Omental fat pad (tissue), 4 donors: ENCODE measurements around the gene ELL2. TPM values are rescaled to one million over a fixed set of nuclear protein-coding genes. Genes with fewer than 3 reads are reported as not detected.

Experiments
- ATAC-seq: fragments of 150-250 bp; one replicate; pipeline ENCODE4 v1.9.1; 2016; ENCODE audit warnings: mild to moderate bottlenecking, moderate library complexity; ENCODE audit not compliant: low FRiP score
- DNase-seq: peaks from one replicate; pipeline ENCODE4 v3.0.0-alpha.2; 2019; ENCODE audit warnings: low spot score
- total RNA-seq, 4 donors: library from RNA; depleted of rRNA; stranded (reverse); fragments of >200 nt; gene quantifications; one replicate each; pipeline ENCODE4 v1.1.0, GENCODE V29; 2016
- TF ChIP-seq, protein P1 (sequence below), 3 donors: fragments of 450-650 bp; IDR thresholded peaks; one replicate each; pipeline ENCODE4 v1.5.1; 2016 to 2017; ENCODE audit warnings: antibody characterized with exemption in 3 of 3, mild to moderate bottlenecking in 3 of 3, moderate library complexity in 2 of 3

ELL2 gene
- 100 to 1,000 TPM in 2 of 4 donors, 10 to 100 TPM in 2; 64.3 to 318 (median 121) TPM for total RNA-seq

DNA sequence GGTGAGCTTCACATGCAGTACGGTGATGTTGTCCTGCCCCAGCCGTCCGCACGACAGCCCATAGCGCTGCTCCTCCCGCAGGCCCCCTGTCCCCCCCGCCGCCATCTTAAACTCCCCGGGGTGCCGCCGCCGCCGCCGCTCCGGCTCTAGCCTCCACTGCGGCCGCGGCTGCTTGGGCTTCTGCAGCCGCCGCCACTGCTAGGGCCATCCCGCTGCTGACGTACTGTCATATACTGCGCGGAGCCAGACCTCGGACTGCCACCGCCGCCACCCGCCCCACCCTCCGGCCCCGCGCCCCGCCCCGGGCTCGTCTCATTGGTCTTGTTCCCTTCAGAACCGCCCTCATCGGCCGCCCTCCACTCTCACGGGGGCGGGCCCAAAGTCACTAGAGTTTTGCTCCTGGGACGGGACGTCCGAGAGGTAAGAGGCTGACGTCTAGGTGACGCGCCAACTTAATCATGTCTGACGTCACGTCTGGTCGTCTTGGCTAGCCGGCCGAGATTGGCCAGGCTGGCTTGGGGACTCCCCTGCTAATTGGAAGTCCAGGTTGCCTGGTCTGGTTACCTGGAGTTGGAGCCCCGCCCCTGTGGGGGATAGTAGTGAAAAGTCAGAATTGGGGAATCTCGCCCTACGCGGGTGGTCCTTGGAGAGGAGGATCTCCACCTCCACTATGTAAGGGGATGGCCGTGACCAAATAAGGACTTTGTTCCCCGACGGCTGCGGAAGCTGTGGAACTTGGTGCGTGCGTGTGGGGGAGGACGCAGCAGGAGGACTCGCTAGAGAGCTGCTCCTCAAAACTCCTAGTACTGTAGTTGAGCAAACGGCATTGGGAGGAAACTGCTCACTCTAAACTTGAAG lies at the start of gene ELL2:
Gene ELL2, minus strand, starts transcription at position 235 of the 858 bp plus-strand sequence. Its CDS starts 130 bp downstream, at position 105.
- TF ChIP-seq, protein P1, sequence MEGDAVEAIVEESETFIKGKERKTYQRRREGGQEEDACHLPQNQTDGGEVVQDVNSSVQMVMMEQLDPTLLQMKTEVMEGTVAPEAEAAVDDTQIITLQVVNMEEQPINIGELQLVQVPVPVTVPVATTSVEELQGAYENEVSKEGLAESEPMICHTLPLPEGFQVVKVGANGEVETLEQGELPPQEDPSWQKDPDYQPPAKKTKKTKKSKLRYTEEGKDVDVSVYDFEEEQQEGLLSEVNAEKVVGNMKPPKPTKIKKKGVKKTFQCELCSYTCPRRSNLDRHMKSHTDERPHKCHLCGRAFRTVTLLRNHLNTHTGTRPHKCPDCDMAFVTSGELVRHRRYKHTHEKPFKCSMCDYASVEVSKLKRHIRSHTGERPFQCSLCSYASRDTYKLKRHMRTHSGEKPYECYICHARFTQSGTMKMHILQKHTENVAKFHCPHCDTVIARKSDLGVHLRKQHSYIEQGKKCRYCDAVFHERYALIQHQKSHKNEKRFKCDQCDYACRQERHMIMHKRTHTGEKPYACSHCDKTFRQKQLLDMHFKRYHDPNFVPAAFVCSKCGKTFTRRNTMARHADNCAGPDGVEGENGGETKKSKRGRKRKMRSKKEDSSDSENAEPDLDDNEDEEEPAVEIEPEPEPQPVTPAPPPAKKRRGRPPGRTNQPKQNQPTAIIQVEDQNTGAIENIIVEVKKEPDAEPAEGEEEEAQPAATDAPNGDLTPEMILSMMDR (IDR thresholded peaks at IDR 0.05) = no peak

GRCh38 chr5:96008987-96009647 lies 47.5 kb upstream of the ELL2 start:
- TF ChIP-seq, protein P1 (IDR thresholded peaks at IDR 0.05) = no peak
- ATAC-seq (no peak), DNase-seq (no peak)

More for the DNA sequence above, at the start of gene ELL2:
- DNase-seq (peak; percentile 98), ATAC-seq (peak; percentile 95)

DNA sequence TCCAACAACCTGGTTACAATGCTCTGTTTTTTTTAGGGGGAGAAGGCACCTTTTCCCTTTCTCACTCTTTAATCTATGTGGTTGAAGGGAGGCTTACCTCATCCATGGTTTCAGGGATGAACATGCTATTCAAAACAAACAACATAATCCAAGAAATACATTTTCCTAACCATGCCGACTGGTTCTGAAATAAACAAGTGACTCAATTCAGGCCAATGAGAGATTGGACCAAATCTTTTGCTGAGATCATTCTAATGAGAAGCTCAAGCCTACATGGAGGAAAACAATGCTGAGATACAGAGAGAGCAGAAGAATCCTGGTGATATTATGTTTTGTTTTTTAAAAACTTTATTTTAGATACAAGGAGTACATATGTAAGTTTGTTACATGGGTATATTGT lies 46.8 kb upstream of the ELL2 start:
- no peak for ATAC-seq
- no peak for DNase-seq
- TF ChIP-seq, protein P1 (IDR thresholded peaks at IDR 0.05) = no peak

- ATAC-seq (no peak), DNase-seq (no peak)
- TF ChIP-seq, protein P1 (IDR thresholded peaks at IDR 0.05) = no peak
Measured at GRCh38 chr5:96007051-96007450, 45.4 kb upstream of the ELL2 start.

- DNase-seq (no peak), ATAC-seq (no peak)
- TF ChIP-seq, protein P1 (IDR thresholded peaks at IDR 0.05) = no peak
Measured at GRCh38 chr5:96006291-96006690, 44.6 kb upstream of the ELL2 start.

DNA sequence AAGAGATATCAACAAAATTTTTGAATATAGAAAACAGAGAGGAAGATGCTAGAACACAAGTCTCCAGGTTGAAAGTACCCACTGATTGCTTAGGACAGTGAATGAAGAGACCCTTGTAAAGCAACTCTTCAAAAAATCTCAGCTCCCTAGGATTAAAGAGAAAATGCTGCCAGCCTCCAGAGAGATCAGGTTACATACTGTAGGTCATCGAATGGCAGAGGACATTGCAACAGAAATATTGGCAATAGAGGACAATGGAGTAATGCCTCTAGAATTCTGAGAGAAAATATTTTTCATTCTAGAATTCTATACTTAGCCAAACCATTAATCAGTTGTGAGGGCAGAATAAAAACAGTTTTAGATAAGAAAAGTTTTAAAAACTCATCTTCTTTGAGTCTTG lies 43.1 kb upstream of the ELL2 start:
- ATAC-seq (no peak), DNase-seq (no peak)
- TF ChIP-seq, protein P1 (IDR thresholded peaks at IDR 0.05) = no peak
